ENCODE measurements around the gene SEC61A1.

Gene SEC61A1

DNA sequence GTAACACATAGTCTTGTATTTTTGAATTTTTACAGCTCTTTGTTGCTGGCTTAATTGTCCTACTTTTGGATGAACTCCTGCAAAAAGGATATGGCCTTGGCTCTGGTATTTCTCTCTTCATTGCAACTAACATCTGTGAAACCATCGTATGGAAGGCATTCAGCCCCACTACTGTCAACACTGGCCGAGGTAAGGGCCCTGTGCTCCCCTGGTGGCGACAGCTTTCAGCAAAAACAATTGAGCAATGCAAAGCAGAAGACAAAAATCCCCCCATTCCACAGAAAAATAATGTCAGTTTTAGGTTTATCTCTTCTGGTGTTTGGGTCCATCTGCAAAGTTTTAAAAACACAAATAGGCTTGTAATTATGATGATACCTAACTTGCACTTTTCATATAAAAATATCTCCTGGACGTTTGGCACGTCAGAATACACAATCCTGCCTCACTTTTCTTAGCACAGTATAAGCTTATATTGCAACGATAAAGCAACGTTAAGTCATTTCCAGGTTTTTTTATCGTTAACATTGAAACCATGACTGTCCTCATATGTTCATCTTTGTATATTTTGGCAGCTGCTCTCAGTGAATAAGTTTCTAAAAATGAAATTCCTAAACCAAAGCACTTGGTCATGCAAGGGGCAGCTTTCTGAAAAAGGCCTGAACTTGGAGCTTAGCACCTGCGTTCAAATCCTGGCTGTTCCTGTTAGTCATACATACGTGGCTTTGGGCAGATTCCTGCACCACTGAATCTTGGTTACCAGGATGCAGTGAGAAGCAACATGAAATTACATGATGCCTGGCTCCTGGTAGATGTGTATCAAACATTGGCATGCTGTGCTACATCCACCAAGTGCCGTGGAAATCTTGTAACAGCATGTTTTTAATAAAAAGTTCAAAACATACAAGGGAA lies 8.5 kb downstream of the SEC61A1 start:
- no peak for DNase-seq

GRCh38 chr3:128062033-128062745 lies 10.0 kb downstream of the SEC61A1 start:
- no peak for DNase-seq

GRCh38 chr3:128063865-128064264 lies 11.6 kb downstream of the SEC61A1 start:
- DNase-seq = no peak

DNA sequence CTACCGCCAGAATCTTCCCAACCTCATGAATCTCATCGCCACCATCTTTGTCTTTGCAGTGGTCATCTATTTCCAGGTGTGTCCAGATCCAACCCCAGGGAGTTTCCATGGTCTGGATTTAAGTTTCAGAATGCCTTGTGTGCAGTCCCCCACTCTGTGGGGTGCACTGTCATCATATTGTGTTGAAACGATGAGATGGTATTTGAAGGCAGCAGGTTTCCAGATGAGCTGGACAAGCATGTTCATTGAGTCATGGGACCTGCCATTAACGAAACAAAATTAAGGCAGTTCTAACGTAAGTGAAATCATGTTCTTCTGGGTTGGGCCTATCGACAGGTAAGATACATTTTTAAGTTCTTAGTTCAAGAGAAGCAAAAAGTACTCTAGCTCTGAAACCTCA lies 12.7 kb downstream of the SEC61A1 start:
- DNase-seq = no peak

DNA sequence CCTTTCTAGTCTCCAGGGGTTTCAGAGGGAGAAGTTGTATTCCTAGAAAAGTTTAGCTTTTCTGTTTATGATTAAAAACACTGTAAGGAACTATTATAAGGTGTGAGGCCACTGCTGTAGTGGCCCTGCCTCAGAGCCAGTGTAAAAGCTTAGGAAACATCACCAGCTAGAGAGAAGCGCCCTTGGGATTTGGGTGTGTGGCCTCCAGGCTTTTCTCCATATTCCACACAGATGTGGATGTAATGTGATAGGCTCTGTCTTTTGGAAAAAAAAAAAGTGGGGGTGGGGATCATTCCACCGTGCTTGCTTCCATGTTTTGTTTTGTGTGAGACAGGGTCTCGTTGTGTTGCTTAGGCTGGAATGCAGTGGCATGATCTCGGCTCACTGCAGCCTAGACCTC lies 13.9 kb downstream of the SEC61A1 start:
- no peak for DNase-seq

DNA sequence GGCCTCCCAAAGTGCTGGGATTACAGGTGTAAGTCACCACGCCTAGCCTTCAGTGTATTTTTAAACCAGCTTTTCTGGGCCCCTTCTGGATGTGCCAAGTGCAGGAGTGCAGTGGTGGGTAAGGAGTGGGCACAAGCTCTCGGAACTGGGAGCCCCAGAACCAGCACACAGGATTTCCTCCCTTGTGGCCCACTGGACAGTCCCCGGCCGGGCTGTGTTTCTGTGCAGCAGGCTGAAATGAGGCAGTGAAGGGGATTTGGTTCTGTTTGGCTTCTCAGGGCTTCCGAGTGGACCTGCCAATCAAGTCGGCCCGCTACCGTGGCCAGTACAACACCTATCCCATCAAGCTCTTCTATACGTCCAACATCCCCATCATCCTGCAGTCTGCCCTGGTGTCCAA lies 14.4 kb downstream of the SEC61A1 start:
- DNase-seq = no peak

GRCh38 chr3:128067489-128067888 lies 15.3 kb downstream of the SEC61A1 start:
- no peak for DNase-seq

- peak; percentile 45 for DNase-seq
Measured at GRCh38 chr3:128068156-128068620, 16.0 kb downstream of the SEC61A1 start.

DNA sequence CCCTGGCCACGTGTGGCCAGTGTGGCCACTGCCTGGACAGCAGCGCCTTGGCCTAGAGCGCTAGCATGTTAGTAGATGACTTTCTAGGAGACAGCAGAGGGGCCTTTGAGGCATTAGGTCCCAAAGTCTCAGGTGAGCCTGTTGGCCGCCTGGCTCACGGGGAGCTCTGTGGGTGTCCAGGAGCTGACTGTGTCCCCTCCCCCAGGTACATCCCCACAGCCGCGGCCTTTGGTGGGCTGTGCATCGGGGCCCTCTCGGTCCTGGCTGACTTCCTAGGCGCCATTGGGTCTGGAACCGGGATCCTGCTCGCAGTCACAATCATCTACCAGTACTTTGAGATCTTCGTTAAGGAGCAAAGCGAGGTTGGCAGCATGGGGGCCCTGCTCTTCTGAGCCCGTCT lies 17.0 kb downstream of the SEC61A1 start:
- no peak for DNase-seq

- DNase-seq = no peak
Measured at GRCh38 chr3:128070898-128071591, 18.8 kb downstream of the SEC61A1 start.

DNA sequence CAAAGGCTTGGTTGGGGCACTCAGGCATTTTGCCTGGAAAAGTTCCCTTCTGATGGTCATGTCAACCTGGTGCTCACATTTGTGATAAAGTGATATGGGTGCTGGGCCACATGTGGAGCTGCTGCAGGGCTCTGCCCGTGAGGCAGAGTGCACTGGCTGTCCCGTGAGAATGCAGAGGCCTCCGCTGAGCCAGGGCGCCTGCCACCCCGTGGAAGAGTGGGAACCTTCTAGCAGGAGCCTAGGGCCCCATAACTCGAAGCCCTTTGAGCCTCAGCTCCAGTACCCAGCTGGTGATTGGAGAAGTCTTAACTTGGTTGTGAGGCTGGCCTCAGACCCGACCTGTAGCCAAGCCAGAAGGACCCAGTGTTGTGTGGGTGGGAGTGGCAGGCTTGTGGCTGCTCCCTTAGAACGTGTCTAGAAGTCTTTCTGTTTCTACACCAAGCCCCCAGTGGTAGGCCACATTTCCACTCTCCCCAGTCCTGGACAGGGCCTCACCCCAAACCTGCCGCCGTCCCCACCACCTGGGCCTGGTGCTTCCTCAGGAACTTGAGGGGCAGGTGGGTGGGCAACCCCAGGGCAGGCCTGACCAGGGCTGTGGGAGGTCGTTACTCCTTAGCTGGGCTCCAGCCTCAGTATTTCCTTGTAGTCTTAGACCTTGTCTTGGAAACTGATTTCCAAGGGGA lies 19.7 kb downstream of the SEC61A1 start:
- DNase-seq = no peak

GRCh38 chr3:128072454-128073184 lies 20.4 kb downstream of the SEC61A1 start:
- DNase-seq = no peak

DNA sequence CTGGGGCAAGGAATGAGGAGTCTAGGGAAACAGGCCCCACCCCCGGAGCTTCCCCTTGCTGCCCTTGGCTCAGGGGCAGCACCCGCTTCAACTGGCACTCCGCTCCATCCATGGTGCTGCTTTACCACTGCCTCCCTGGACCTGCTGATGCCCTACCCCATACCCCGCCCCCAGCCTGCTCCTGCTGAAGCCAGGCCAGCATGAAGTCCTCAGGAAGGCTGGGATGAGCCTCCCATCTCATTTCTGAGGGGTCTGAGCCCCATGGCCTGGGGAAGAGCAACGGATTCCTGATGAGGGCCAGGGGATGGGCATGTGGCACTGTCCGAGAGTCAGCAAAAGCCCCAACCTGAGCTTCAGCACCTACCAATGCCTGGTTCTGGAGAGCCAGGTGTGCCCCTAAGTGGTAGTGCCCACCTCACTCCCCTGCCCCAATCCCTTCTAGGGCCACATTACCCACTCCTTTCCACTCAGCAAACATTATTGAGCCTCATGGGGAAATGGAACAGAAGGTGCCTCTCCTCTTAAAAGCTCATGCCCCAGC lies 21.0 kb downstream of the SEC61A1 start:
- DNase-seq = no peak

DNA sequence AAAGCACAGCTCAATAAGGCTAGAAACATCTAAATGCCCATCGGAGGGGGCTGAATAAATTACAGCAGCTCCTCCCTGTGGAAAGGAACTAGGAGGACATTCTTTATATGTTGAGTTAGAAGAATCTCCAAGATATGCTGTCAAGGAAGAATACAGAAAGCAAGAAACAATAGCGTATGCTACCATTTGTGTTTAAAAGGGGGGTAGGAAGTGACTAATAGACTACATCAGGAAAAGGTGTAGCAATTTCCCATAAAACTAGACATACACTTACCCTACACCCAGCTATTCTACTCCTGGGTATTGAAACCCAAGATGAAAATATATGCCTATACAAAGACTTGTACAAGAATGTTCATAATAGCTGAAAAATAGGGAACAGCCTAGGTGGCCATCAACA lies 21.6 kb downstream of the SEC61A1 start:
- no peak for DNase-seq

DNA sequence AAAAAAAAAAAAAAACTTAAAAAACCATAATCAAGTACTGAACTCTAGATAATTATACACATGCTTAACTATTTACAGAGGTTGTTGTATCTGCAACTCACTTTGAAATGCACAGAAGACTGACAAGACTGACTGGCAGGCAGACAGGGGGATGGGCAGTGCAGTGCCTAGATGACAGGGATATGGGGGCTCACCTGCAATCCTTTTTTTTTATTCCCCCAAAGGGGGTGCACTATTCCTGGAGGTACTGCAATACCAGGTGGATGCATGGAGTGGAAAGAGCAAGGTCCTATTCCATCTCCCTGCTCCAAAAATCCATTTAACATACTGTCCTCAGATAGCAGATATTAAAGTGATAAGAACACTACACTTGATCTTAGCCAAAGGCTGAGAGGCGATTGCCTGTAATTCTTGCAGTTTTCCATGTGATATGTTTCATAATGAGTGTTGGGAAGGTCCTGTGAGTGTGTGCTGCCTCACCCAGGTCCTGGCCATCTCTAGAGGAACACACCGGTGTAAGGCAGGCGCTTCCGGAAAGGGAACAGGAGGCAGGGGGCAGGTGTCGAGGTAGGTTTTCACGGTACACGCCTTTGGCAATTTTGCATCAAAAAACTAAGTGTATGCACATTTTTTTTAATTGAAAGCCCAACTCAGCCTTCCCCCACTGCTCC lies 22.7 kb downstream of the SEC61A1 start:
- no peak for DNase-seq

DNA sequence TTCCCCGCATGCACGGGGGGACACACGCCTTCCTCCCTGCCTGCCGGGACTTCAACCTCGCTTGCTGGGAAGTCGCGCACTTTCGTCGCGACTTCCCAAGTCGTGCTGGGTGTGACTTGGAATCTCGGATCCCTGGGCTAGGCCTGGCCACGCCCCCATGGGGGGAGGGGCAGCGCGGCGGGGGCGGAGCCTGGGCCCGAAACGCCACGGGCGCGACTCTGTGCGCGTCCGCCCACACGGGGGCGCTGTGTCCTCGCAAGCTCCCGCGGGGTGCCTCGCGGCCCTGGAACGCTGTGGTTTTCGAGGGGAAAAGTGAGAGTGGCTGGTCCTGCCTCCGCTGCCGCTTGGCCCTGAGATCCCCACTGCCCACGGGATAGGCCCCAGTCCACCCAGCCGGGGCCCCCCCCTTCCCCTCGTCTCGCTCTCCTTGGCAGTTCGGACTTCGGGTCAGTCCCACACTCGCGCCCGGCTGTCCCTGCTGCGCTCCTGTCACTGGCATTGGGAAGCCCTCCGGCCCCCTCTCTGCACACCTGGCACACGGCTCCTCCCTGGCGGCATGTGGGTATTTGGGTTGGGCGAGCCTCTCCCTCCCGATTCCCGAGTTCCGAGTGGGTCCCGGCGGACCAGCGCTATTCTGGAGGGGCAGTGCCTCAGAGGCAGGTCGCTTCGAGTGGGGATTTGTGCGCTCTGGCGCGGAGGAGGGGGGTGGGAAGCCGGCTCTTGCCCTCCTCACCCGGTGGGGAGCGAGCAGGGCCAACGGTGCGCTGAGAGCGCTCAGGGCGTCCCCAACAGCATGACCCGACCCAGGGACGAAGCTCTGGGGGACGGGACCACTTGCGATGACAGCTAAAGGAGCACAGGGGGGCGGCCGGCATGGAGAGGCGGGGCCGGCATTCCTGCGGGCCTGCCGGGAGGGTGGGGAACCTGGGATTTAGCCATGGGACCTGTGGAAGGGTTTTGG lies 23.6 kb downstream of the SEC61A1 start:
- peak; percentile 78 for DNase-seq

GRCh38 chr3:128076483-128077201 lies 24.4 kb downstream of the SEC61A1 start:
- peak; percentile 44 for DNase-seq

GRCh38 chr3:128077202-128077624 lies 25.0 kb downstream of the SEC61A1 start:
- no peak for DNase-seq

DNA sequence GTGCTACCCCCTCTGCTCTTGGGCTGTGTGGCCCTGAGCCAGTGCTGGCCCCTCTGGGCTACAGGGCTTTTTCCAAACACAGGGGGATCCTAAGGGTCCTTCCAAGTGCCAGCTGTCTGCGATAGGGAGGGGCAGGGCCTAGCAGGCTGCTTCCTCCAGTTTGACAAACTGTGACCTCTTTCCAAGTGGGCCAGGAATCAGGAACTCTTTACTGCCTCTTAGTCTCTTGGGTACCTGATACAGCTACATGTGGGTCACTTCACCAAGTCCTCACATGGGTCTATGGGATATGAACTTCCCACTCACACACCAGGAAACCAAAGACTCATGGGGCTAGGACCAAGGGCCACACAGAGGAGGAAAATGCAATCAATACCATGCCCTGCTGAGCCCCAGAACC lies 25.4 kb downstream of the SEC61A1 start:
- DNase-seq = no peak
